WTC11 (cell line): ENCODE measurements around the gene SYMPK. TPM values are rescaled to one million over a fixed set of nuclear protein-coding genes. Genes with fewer than 3 reads are reported as not detected.

Experiments used
- ATAC-seq: fragments of 200-7000 bp; cut with Tn5 transposase; 2 replicates; pipeline ENCODE4 v1.10.0; 2021; ENCODE audit warnings: mild to moderate bottlenecking, moderate library complexity
- CTCF ChIA-PET: fragments of 300-600 bp; sonication (Branson Sonifier 250); formaldehyde crosslinking; loops from one replicate; lab custom pipeline; 2021; ENCODE audit warnings: antibody characterized with exemption; lab: Charles Lee
- POLR2A ChIA-PET: fragments of 350-600 bp; sonication (Branson Sonifier 250); formaldehyde crosslinking; loops from one replicate; lab custom pipeline; 2021; ENCODE audit warnings: antibody characterized with exemption; lab: Charles Lee
- DNase-seq: peaks from one replicate; pipeline ENCODE4 v3.0.0; 2021; ENCODE audit warnings: low spot score
- H3K27ac Mint-ChIP-seq: 2 replicates; pipeline ENCODE4 v1.8.0; 2021; ENCODE audit warnings: mixed read lengths
- H3K27me3 Mint-ChIP-seq: 2 replicates; pipeline ENCODE4 v1.8.0; 2021; ENCODE audit warnings: low read depth, mild to moderate bottlenecking, moderate library complexity, mixed read lengths
- H3K36me3 Mint-ChIP-seq: 2 replicates; pipeline ENCODE4 v1.8.0; 2021; ENCODE audit warnings: mixed read lengths
- H3K4me1 Mint-ChIP-seq: 2 replicates; pipeline ENCODE4 v1.8.0; 2022; ENCODE audit warnings: mixed read lengths
- H3K4me3 Mint-ChIP-seq: 2 replicates; pipeline ENCODE4 v1.8.0; 2021; ENCODE audit warnings: mild to moderate bottlenecking, moderate library complexity, mixed read lengths
- H3K9me3 Mint-ChIP-seq: 2 replicates; pipeline ENCODE4 v1.8.0; 2021; ENCODE audit warnings: mixed read lengths
- ARID4B ChIP-seq: sonication (generic); formaldehyde crosslinking; IDR thresholded peaks from 2 replicates; pipeline ENCODE4 v1.8.0; 2023; ENCODE audit warnings: missing genetic modification reagents, mild to moderate bottlenecking, borderline replicate concordance
- ATF1 ChIP-seq: sonication (generic); formaldehyde crosslinking; IDR thresholded peaks from 2 replicates; pipeline ENCODE4 v1.8.1; 2023; ENCODE audit warnings: mild to moderate bottlenecking, moderate library complexity, missing genetic modification reagents
- ATF3 ChIP-seq: sonication (generic); formaldehyde crosslinking; conservative IDR thresholded peaks from 2 replicates; pipeline ENCODE4 v1.8.1; 2022; ENCODE audit warnings: mild to moderate bottlenecking, missing genetic modification reagents
- EMX1 ChIP-seq: fragments of 250-450 bp; sonication (Bioruptor Pico); IDR thresholded peaks from 2 replicates; pipeline ENCODE4 v1.8.0; 2021; ENCODE audit warnings: mild to moderate bottlenecking
- GRHL2 ChIP-seq: fragments of 250-450 bp; sonication (Bioruptor Pico); IDR thresholded peaks from 2 replicates; pipeline ENCODE4 v1.8.0; 2022; ENCODE audit warnings: mild to moderate bottlenecking, moderate library complexity; ENCODE audit not compliant: insufficient replicate concordance, severe bottlenecking
- GTF2I ChIP-seq: fragments of 250-450 bp; sonication (Bioruptor Pico); conservative IDR thresholded peaks from 2 replicates; pipeline ENCODE4 v1.4.0; 2021; ENCODE audit warnings: mild to moderate bottlenecking
- HMGXB4 ChIP-seq: sonication (generic); formaldehyde crosslinking; IDR thresholded peaks from 2 replicates; pipeline ENCODE4 v1.8.1; 2023; ENCODE audit warnings: mild to moderate bottlenecking, moderate library complexity, missing genetic modification reagents
- JAZF1 ChIP-seq: fragments of 250-450 bp; sonication (Bioruptor Pico); IDR thresholded peaks from 2 replicates; pipeline ENCODE4 v1.9.0; 2021; ENCODE audit warnings: moderate library complexity, mild to moderate bottlenecking, inconsistent platforms
- PREB ChIP-seq: sonication (generic); formaldehyde crosslinking; IDR thresholded peaks from 2 replicates; pipeline ENCODE4 v1.8.1; 2022; ENCODE audit warnings: mild to moderate bottlenecking, missing genetic modification reagents, moderate library complexity, borderline replicate concordance
- TEAD1 ChIP-seq: sonication (generic); formaldehyde crosslinking; IDR thresholded peaks from 2 replicates; pipeline ENCODE4 v1.8.0; 2022; ENCODE audit warnings: mild to moderate bottlenecking, missing genetic modification reagents
- USF1 ChIP-seq: sonication (generic); formaldehyde crosslinking; IDR thresholded peaks from 2 replicates; pipeline ENCODE4 v1.8.0; 2022; ENCODE audit warnings: mild to moderate bottlenecking, missing genetic modification reagents
- ZNF138 ChIP-seq: sonication (generic); formaldehyde crosslinking; conservative IDR thresholded peaks from 2 replicates; pipeline ENCODE4 v1.8.1; 2022; ENCODE audit warnings: mild to moderate bottlenecking, moderate library complexity, missing genetic modification reagents
- ZNF281 ChIP-seq: sonication (generic); formaldehyde crosslinking; IDR thresholded peaks from 2 replicates; pipeline ENCODE4 v1.8.0; 2023; ENCODE audit warnings: mild to moderate bottlenecking, missing genetic modification reagents
- ZNF396 ChIP-seq: fragments of 250-450 bp; sonication (Bioruptor Pico); IDR thresholded peaks from 2 replicates; pipeline ENCODE4 v1.8.0; 2021; ENCODE audit warnings: mild to moderate bottlenecking, moderate library complexity, borderline replicate concordance
- ZNF671 ChIP-seq: fragments of 250-450 bp; sonication (Bioruptor Pico); IDR thresholded peaks from 2 replicates; pipeline ENCODE4 v1.8.0; 2021; ENCODE audit warnings: mild to moderate bottlenecking
- total RNA-seq: library from RNA; stranded (reverse); gene quantifications from 3 replicates; pipeline ENCODE4 v1.2.3, GENCODE V29; 2021

The SYMPK gene
- total RNA-seq, 1 experiment from 2014 or later: 106 TPM

- TF ChIP-seq ARID4B (CRISPR knock-in tag) (no peak), ATF1 (no peak), ZNF281 (CRISPR knock-in tag) (no peak), GRHL2 (no peak), ZNF396 (CRISPR knock-in tag) (no peak), USF1 (CRISPR knock-in tag) (no peak), ZNF671 (CRISPR knock-in tag) (no peak)
Measured at GRCh38 chr19:45834970-45835369, 28.0 kb downstream of the SYMPK start (continued).

- no peak for DNase-seq
- peaks cover 76% of the 10 kb centered on the region for H3K36me3 Mint-ChIP-seq
- CTCF ChIA-PET: interaction anchor here (2.0 to 5.2 kb wide), 2 partner anchors 12 to 30 kb away, joined by 7 to 45 read pairs; partner anchors contain the start of gene RSPH6A
- no peaks in the 10 kb centered on the region for H3K27me3 Mint-ChIP-seq
- no peaks in the 10 kb centered on the region for H3K4me1 Mint-ChIP-seq
- H3K27ac Mint-ChIP-seq: no peak overlapping the region
- no peak overlapping the region for H3K4me3 Mint-ChIP-seq
- no peak for ATAC-seq
- H3K9me3 Mint-ChIP-seq: no peaks in the 10 kb centered on the region
- POLR2A ChIA-PET: no interaction called here
- TF ChIP-seq JAZF1 (CRISPR knock-in tag) (no peak), ZNF396 (CRISPR knock-in tag) (no peak), EMX1 (CRISPR knock-in tag) (no peak), ARID4B (CRISPR knock-in tag) (no peak), TEAD1 (CRISPR knock-in tag) (no peak), ATF3 (CRISPR knock-in tag) (no peak), ZNF281 (CRISPR knock-in tag) (no peak), PREB (CRISPR knock-in tag) (no peak), GTF2I (CRISPR knock-in tag) (no peak), ZNF138 (CRISPR knock-in tag) (no peak), HMGXB4 (CRISPR knock-in tag) (no peak)
Measured at GRCh38 chr19:45828945-45829344, 34.0 kb downstream of the SYMPK start.
